GM10847 (cell line): ENCODE results near the gene CCNA2.

ENCODE experiments used
- POLR2A ChIP-seq: IDR thresholded peaks from 2 replicates; pipeline ENCODE4 v1.6.1; 2011; ENCODE audit not compliant: insufficient read length; ENCODE audit errors: extremely low read depth

The CCNA2 gene

GRCh38 chr4:121819216-121819965, 4.3 kb downstream of the CCNA2 start:
- TF ChIP-seq POLR2A, result no peak

- TF ChIP-seq POLR2A, result no peak
These were observed 5.5 kb downstream of the CCNA2 start for GRCh38 chr4:121818215-121818614.

DNA sequence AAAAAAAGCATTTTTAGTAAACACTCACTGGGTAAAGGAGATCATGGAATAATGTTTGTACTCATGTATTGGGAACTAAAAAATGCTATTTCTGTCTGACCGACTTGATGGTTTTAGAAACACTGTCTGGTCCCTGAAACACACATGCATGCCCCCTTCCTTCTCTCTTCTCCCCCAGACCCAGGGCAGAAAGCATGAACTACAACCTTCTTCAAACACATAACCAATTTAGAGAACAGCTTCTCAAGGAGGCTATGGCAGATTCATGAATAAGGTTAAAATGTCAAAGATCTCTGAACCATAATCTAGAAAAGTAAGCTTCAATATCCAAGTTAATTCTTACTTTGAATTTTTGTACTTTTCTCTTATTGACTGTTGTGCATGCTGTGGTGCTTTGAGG, 6.0 kb downstream of the CCNA2 start:
- no peak for TF ChIP-seq POLR2A

DNA sequence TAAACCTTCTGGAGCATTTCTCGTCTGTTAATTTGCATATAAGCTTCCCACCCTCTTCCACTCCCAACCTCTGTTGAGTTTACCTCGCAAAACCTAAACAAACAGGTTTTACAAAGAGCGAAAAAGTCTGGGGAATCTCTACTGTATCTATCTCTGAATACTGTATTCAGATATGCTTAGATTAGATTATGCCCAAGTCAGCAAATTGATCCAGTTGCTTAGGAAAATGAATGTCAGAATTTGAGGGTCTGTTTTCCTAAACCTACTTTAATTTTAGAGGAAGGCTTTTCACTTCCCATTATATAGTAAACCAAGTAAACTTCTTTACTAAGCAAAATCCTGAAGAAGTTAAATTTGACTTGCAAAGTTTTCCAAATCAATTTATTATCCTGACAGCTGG, 6.7 kb downstream of the CCNA2 start:
- no peak for TF ChIP-seq POLR2A

GRCh38 chr4:121814756-121815155, 8.9 kb downstream of the CCNA2 start:
- no peak for TF ChIP-seq POLR2A

DNA sequence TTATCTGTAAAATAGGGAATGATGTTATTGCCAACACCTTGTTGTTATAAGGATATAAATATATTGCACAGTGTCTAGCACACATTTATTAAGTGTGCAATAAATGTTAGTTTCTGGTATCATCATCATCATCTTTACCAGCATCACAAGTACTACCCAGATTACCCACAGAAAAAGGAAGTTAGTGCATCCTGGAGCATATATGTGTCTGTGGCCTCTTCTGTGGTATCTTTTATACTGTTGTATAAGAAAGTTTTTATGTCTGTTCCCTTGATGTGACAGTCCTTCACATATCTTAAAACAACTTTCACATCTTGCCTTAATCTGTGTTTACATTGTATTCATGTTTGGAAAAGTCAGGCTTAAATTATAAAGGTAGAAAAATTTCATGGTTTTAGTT, 12.6 kb downstream of the CCNA2 start:
- no peak for TF ChIP-seq POLR2A

GRCh38 chr4:121806411-121806810, 17.3 kb downstream of the CCNA2 start:
- no peak for TF ChIP-seq POLR2A

DNA sequence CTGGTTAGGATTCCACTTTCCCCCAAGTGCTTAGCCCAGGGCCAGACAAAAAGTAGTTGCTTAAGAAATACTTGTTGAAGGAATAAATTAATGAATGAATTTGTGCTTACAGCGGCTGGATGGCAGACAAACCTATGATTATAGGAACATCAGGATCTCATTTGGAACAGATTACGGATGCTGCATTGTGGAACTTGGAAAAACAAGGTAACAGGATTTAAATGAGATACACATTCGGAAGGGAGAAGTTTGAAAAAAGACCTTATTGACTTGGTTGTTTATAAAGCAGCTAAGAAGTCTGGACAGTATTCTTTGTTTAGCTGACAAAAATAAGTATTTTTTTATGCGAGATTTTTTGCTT, 22.0 kb downstream of the CCNA2 start:
- no peak for TF ChIP-seq POLR2A

DNA sequence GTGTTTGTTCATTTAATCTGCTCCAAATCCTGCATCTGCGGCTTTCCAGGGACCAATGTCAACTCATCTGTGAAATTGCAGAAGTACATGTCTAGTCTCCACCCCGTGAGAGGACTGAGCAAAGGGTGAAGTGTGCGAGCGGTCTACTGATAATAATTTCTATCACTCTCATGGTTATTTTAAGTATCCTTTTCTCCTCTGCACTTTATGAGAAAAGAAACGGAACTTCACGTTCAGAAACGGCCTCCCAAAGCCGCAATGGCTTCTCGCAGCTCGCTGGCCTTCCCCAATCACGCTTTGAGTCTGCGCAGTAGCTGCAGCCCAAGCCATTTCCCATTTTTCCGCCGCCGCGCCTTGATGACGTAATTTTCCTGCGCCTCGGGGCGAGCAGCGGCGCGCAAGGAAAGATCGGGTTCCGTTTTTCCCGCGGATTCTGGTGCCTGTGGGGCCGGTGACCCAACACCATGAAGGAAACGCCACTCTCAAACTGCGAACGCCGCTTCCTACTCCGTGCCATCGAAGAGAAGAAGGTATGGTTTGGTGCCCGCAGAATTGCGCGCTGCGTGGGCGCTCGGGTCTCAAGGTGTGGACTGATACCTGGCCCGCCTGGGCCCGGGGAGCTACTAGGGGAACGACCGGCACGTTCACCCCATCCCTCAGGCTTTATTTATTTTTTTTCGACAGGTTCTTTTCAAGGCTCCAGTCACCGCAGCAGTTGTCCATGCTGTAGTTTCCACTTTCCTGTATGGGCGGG, 22.5 kb downstream of the CCNA2 start, which contains the start of gene EXOSC9:
Gene EXOSC9 (plus strand): TSS at position 363 of the 754 bp plus-strand sequence. CDS start 102 bp downstream, at position 465.
- peak; percentile 45 for TF ChIP-seq POLR2A

DNA sequence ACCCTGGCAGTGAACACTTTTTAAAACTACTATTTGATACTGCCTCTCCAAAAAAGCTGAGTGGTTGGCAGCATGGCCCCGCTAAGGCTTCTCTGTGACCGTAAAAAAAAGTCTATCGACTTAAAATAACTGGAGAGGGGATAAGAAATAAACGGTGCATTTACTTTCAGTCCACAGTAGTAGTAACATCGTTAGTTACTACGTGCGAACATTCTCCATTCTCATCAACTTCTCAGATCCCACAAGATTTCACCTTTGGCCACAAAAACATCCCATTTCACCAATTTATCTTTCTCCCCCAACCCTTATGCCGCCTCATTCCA, 23.1 kb downstream of the CCNA2 start:
- TF ChIP-seq POLR2A, result no peak

DNA sequence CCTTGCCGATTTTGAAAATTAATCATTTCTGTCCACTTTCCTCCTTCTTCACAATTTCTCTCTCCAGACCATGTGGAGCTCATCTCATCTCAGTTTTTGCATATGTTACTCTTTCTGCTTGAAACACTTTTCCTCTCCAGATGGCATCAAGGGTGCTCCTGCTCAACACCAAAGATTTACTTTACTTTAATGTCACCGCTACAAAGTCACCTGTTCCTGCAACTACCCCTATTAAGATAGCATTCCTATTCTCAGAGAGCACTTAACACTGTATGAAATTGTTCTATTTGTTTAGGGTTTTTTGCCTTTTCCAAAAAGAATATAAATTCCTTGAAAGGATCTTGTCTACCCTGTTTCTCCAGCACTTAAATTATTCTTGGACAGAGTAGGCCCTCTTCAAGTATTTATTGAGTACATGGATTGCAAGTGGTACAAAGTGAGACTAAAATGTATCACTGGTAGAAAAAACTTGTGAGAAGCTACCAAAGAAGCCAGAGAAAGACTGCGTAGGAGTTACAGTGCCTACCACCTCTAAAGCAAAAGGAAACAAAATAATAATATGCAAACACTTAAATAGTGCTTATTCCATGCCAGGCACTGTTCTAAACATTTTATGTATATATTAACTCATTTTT, 23.7 kb downstream of the CCNA2 start:
- TF ChIP-seq POLR2A, result no peak

- TF ChIP-seq POLR2A, result no peak
These were observed 24.4 kb downstream of the CCNA2 start for GRCh38 chr4:121799208-121799823.

GRCh38 chr4:121796283-121796682, 27.4 kb downstream of the CCNA2 start:
- TF ChIP-seq POLR2A, result no peak

DNA sequence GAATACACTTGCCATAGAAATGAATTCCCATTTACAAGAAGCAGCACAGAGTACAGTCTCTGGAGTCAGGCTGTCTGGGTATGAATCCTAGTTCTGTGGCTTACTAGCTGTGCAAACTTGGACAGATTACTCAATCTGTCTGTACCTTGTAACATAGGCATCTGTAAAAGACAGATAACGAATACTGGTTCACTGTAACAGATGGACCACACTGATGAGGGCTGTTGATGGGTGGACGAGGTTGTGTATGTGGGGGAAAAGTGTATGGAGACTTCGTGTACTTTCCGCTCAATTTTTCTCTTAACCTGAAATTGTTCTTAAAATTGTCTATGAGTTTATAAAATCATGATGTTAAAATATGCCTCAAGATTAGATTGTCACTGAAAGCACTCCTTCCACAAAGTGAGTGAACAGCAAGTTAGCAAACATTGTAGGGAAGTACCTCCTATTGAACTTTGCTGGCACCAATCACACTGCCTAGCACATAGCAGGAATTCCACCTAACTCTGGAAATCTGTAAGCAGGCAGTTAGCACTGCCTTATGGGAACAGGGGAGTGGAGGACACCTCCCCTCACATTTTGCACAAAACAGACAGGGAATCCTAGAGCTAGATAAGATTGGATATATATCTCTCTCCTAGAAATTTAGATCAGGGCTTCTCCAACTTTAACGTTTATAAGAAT, 29.0 kb downstream of the CCNA2 start:
- TF ChIP-seq POLR2A, result no peak

DNA sequence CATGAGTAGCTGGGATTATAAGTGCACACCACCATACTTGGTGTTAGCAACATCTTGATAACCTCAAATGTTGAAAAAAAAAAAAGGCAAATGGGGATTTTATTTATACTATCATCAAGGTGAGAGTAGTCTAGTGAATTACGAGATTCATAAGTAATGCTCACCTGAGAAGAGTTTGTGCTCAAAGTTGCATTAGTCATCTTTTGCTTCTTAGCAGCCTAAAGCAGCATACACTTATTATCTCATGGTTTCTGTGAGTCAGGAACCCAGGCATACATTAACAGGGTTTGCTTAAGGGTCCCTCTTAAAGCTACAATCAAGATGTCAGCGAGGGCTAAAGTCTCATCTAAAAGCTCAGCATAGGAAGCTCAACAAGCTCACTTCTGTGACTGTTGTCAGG, 30.7 kb downstream of the CCNA2 start:
- TF ChIP-seq POLR2A, result no peak
